Adrenal gland (tissue), 12 donors: ENCODE measurements around the gene CEP72. TPM values are rescaled to one million over a fixed set of nuclear protein-coding genes. Genes with fewer than 3 reads are reported as not detected.
A peak's percentile ranks its signal among the peaks of the same experiment; 100 is the strongest.

Experiments used
- DNase-seq, 7 donors: peaks; one replicate each; pipeline ENCODE4 v3.0.0-alpha.2; 2019 to 2020
- H3K27ac ChIP-seq, 5 donors: fragments of 200-600 bp; sonication (generic) in 4 of 5; 1 replicate in 3 of 5; 2 replicates in 2 of 5; pipeline versions ENCODE4 v1.5.1 to v1.8.0; 2016 to 2020; ENCODE audit warnings: mild to moderate bottlenecking in 1 of 5
- H3K27me3 ChIP-seq: fragments of 200-600 bp; 2 replicates; pipeline ENCODE4 v1.8.0; 2021
- H3K36me3 ChIP-seq, 2 donors: fragments of 200-600 bp; replicated peaks in 1 of 2; 1 replicate in 1 of 2; 2 replicates in 1 of 2; pipeline versions ENCODE4 v1.5.1 to v1.8.0; 2018 to 2022
- H3K4me1 ChIP-seq, 2 donors: fragments of 200-600 bp; replicated peaks in 1 of 2; 1 replicate in 1 of 2; 2 replicates in 1 of 2; pipeline versions ENCODE4 v1.5.1 to v1.8.0; 2018 to 2021
- H3K4me3 ChIP-seq, 4 donors: fragments of 200-600 bp; sonication (generic) in 3 of 4; one replicate each; pipeline ENCODE4 v1.5.1; 2016 to 2018
- H3K9me3 ChIP-seq, 3 donors: fragments of 200-600 bp; sonication (generic) in 1 of 3; replicated peaks in 1 of 3; 1 replicate in 2 of 3; 2 replicates in 1 of 3; pipeline versions ENCODE4 v1.5.1 to v1.8.0; 2016 to 2021
- POLR2A ChIP-seq, 2 donors: fragments of 450-650 bp; IDR thresholded peaks; one replicate each; pipeline ENCODE4 v1.6.1; 2017; ENCODE audit warnings: antibody characterized with exemption in 2 of 2, mild to moderate bottlenecking in 2 of 2, moderate library complexity in 1 of 2
- WGBS, 4 donors: extraction: QIAGEN DNeasy Blood & Tissue Kit in 2 of 4; methylation state at CpG; one replicate each; pipeline versions ENCODE4 v1.1.5 to v1.1.7; 2013 to 2017; 5-methylcytosine and 5-hydroxymethylcytosine counted together
- intact Hi-C, 2 donors: fragments of 100-400 bp; cut with DNase I; formaldehyde crosslinking; loops; one replicate each; pipeline versions ENCODE4 v1.14.1 to v1.15.0; 2022 to 2023
- polyA plus RNA-seq, 3 donors: library from polyadenylated mRNA; stranded (reverse); fragments of 200-250 nt in 2 of 3; fragments of 350-450 nt in 1 of 3; fragmentation: Illumina TruSeq in 1 of 3; extraction: RNeasy Lipid Tissue Mini Kit (QIAGEN cat#74804) in 1 of 3; gene quantifications; one replicate each; pipeline ENCODE4 v1.2.3, GENCODE V29; 2013 to 2014
- total RNA-seq, 9 donors: library from RNA; depleted of rRNA in 4 of 9; stranded (reverse); fragments of >200 nt in 4 of 9; fragments of 120-200 nt in 1 of 9; fragmentation: NEBNext Ultra II Directional in 1 of 9; extraction: Animal tissue kit (Norgen Biotek cat#: 25700) in 1 of 9; gene quantifications; one replicate each; pipeline versions ENCODE4 v1.1.0 to v1.2.4, GENCODE V29; 2013 to 2023
- TF ChIP-seq, protein P1 (sequence below), 6 experiments: fragments of 450-650 bp in 4 of 6; fragments of 200-600 bp in 2 of 6; sonication (generic) in 1 of 6; IDR thresholded peaks; 1 replicate in 5 of 6; 2 replicates in 1 of 6; pipeline versions ENCODE4 v1.5.1 to v1.8.0; 2016 to 2021; ENCODE audit warnings: antibody characterized with exemption in 6 of 6, mild to moderate bottlenecking in 2 of 6, moderate library complexity in 1 of 6
- donor health status: healthy with polysubstance abuse.
- donor health status: Bipolar disorder and iron deficiency.
- donor health status: DM: yes; HTN: yes; CAD: no.
- donor health status: DM: no; HTN: no; CAD: no.
- donor health status: DM: no; HTN: no; CAD: no.
- donor health status: DM: yes; HTN: yes; CAD: no.

CEP72 gene
- total and polyA plus RNA-seq, 12 donors, result 0.36 to 7.8 (median 2.5) TPM

GRCh38 chr5:617896-618295, 5.8 kb downstream of the CEP72 start:
- intact Hi-C loops, result no loop called here
- Histone ChIP-seq H3K4me3 (no peak overlapping the region), H3K4me1 (peaks cover 2% of the 10 kb centered on the region in 2 donors), H3K27ac (no peak overlapping the region), H3K9me3 (no peaks in the 10 kb centered on the region), H3K27me3 (no peaks in the 10 kb centered on the region), H3K36me3 (peaks cover 0 to 15% of the 10 kb centered on the region in 2 donors)
- DNase-seq, result no peak
- TF ChIP-seq, protein P1, sequence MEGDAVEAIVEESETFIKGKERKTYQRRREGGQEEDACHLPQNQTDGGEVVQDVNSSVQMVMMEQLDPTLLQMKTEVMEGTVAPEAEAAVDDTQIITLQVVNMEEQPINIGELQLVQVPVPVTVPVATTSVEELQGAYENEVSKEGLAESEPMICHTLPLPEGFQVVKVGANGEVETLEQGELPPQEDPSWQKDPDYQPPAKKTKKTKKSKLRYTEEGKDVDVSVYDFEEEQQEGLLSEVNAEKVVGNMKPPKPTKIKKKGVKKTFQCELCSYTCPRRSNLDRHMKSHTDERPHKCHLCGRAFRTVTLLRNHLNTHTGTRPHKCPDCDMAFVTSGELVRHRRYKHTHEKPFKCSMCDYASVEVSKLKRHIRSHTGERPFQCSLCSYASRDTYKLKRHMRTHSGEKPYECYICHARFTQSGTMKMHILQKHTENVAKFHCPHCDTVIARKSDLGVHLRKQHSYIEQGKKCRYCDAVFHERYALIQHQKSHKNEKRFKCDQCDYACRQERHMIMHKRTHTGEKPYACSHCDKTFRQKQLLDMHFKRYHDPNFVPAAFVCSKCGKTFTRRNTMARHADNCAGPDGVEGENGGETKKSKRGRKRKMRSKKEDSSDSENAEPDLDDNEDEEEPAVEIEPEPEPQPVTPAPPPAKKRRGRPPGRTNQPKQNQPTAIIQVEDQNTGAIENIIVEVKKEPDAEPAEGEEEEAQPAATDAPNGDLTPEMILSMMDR (IDR thresholded peaks at IDR 0.05), result no peak
- WGBS, 4 donors, result 94 to 98% (median 96%) methylated on average over 12 of the region's 12 CpGs

DNA sequence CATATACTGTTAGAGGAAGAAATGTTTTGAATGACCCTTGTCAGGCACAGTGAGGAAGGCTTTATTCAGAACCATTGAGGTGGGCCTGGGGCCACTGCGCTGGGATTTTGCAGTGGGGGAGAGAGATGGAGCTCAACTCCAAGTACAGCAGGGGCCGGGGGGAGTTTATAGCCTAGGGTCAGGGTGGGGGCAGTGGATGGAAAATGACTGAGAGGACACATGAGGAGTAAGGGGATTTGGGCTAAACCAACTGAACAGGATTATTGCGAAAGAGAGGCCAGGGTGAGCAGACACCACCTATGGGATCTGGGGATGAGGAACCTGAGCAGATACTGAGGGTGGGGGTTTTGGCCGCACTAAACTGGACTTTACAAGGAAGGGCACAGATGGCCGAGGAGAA, 6.3 kb downstream of the CEP72 start:
- DNase-seq, result no peak
- intact Hi-C loops, result no loop called here
- H3K4me1 ChIP-seq, result no peaks in the 10 kb centered on the region

GRCh38 chr5:619444-619843, 7.3 kb downstream of the CEP72 start:
- no peak for DNase-seq
- H3K36me3 ChIP-seq, result peaks cover 0 to 15% of the 10 kb centered on the region in 2 donors
- no peaks in the 10 kb centered on the region for H3K4me1 ChIP-seq
- H3K27ac ChIP-seq, result no peak overlapping the region
- intact Hi-C loops, result no loop called here
- no peak overlapping the region for H3K4me3 ChIP-seq
- no peaks in the 10 kb centered on the region for H3K9me3 ChIP-seq
- TF ChIP-seq POLR2A (IDR thresholded peaks at IDR 0.05), result no peak
- TF ChIP-seq, protein P1 (IDR thresholded peaks at IDR 0.05), result no peak
- H3K27me3 ChIP-seq, result no peaks in the 10 kb centered on the region
- 88 to 99% (median 94%) methylated on average over 6 to 16 of the region's 16 CpGs for WGBS, 4 donors

More for the DNA sequence above, 6.3 kb downstream of the CEP72 start:
- Histone ChIP-seq H3K27me3 (no peaks in the 10 kb centered on the region), H3K27ac (no peak overlapping the region), H3K36me3 (peaks cover 0 to 15% of the 10 kb centered on the region in 2 donors), H3K9me3 (no peaks in the 10 kb centered on the region), H3K4me3 (no peak overlapping the region)
- TF ChIP-seq POLR2A (IDR thresholded peaks at IDR 0.05), result no peak
- TF ChIP-seq, protein P1 (IDR thresholded peaks at IDR 0.05), result no peak
- WGBS, 4 donors, result 91 to 97% (median 96%) methylated on average over 5 of the region's 5 CpGs

DNA sequence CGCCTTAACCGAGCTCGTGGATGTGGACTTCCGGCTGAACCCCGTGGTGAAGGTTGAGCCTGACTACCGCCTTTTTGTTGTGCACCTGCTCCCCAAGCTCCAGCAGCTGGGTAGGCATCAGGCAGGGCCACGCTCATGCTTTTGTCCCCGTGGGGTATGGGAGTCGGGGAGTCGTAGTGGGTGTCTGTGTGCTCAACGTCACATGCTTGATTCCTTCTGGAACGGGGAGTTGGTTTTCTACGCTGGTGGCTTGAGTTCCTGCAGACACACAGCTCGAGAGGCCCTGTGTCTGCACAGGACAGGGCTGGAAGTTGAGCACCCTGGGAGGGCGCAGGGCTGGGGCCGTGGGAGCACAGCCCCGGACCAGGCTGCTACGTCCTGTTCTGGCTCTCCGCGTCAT, 8.0 kb downstream of the CEP72 start:
- 95 to 97% (median 97%) methylated on average over 18 to 20 of the region's 20 CpGs for WGBS, 4 donors
- Histone ChIP-seq H3K9me3 (no peaks in the 10 kb centered on the region), H3K27ac (no peak overlapping the region), H3K27me3 (no peaks in the 10 kb centered on the region), H3K4me3 (no peak overlapping the region), H3K4me1 (no peaks in the 10 kb centered on the region), H3K36me3 (peaks cover 0 to 15% of the 10 kb centered on the region in 2 donors)
- no peak for TF ChIP-seq POLR2A (IDR thresholded peaks at IDR 0.05)
- TF ChIP-seq, protein P1 (IDR thresholded peaks at IDR 0.05), result no peak
- DNase-seq, result peak in 2 of 7 donors; percentile 2 to 7
- intact Hi-C loops, result no loop called here
